ENCODE data around the gene POLR3G.

POLR3G gene

DNA sequence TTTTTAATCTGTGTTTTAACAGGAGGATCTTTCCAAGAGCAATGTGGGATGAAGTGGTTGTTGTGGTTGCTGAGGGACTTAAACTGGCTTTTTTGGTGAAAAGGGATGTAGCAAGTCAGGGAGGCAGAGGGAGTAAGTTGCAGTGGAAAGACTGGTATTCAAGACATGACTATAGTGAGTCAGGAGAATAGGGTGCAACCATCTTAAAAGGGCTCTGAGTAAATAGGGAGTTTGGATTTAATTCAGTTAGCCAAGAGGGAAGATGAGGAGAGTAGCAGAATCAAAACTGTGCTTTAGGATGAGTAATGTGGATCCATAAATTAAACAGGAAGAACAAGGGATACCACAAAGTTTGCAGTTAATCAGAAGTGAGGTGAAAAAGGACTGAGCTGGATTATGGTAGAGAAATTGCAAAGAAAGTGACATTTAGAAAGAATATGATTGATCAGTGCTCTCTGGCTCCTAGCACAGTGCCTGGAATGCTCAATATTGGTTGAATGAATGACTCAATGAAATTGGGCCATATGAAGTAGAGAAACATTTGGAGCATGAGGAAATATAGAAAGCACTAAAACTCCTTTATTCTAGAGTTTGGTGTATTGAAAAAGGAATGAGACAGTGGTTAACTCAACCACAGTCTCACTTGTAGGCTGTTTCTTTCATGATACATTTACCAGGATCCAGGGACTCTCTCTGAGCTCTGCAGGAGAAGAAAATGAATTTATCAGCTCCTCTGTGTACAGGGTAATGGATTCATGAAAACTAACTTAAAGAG, 5.1 kb downstream of the POLR3G start:
- H3K27ac ChIP-seq, result no peak overlapping the region
- TF ChIP-seq ZFX (IDR thresholded peaks at IDR 0.05) (no peak), CTCF (conservative IDR thresholded peaks at IDR 0.05) (no peak)

- TF ChIP-seq ZFX (IDR thresholded peaks at IDR 0.05), result no peak
- TF ChIP-seq CTCF (conservative IDR thresholded peaks at IDR 0.05), result no peak
- H3K27ac ChIP-seq, result no peak overlapping the region
These were observed 6.0 kb downstream of the POLR3G start for GRCh38 chr5:90480699-90481098.

- no peak overlapping the region for H3K27ac ChIP-seq
- no peak for TF ChIP-seq ZFX (IDR thresholded peaks at IDR 0.05)
- TF ChIP-seq CTCF (conservative IDR thresholded peaks at IDR 0.05), result no peak
These were observed 8.5 kb downstream of the POLR3G start for GRCh38 chr5:90483206-90483605.

DNA sequence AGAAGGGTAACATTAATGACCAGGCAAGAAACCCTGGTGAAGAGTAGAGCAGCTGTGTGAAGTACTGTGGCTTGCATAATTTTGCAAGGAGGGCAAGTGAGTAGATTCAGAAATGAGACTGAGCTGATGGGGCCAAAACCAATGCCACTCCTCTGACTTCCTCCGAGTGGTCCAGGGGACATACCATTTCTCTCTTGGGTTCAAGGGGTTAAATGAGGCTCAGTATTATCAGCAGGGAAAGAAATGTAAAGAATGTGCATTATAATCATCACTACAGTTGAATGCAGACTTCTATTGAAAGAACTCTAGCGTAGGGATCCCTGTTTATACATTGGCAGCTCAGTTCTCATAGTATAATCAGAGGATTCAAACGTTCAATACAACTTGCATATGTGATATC, 9.9 kb downstream of the POLR3G start:
- no peak overlapping the region for H3K27ac ChIP-seq
- TF ChIP-seq ZFX (IDR thresholded peaks at IDR 0.05), result no peak
- no peak for TF ChIP-seq CTCF (conservative IDR thresholded peaks at IDR 0.05)

DNA sequence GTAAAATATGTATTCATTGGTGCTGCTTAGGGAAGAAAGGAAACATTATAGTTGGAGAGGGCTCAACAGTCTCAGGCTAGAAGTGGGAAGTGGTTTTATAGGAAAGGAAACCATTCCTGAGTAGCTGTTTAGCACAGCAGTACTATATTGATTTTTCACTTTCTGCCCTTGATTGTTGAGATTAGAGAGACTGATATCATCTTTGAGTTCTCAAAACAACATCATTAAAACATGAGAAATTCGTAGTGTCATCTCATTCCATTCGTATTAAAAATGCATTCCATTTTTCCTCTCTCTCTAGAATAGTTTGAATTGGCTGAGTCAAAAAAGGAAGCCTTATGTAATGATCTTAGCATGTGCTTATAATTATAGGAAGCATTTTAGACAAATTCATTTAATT, 14.1 kb downstream of the POLR3G start:
- TF ChIP-seq ZFX (IDR thresholded peaks at IDR 0.05), result no peak
- no peak for TF ChIP-seq CTCF (conservative IDR thresholded peaks at IDR 0.05)
- no peak overlapping the region for H3K27ac ChIP-seq

GRCh38 chr5:90494043-90494442, 19.4 kb downstream of the POLR3G start:
- TF ChIP-seq CTCF (conservative IDR thresholded peaks at IDR 0.05) (no peak), ZFX (IDR thresholded peaks at IDR 0.05) (no peak)
- no peak overlapping the region for H3K27ac ChIP-seq

- TF ChIP-seq CTCF (conservative IDR thresholded peaks at IDR 0.05), result no peak
- no peak for TF ChIP-seq ZFX (IDR thresholded peaks at IDR 0.05)
- no peak overlapping the region for H3K27ac ChIP-seq
These were observed 20.5 kb downstream of the POLR3G start for GRCh38 chr5:90495146-90495545.
